Colonic mucosa (tissue), 4 donors: ENCODE results near the gene CAVIN1. TPM values are rescaled to one million over a fixed set of nuclear protein-coding genes. Genes with fewer than 3 reads are reported as not detected.
"Not testable (repeated sequence)": the region's sequence is repeated elsewhere in the genome, so short reads cannot be mapped to it uniquely, and the experiment has no call there.

Experiments used
- DNase-seq: peaks from one replicate; pipeline ENCODE4 v3.0.0-alpha.2; 2020
- H3K27ac ChIP-seq: fragments of 200-600 bp; one replicate; pipeline ENCODE4 v1.8.0; 2021
- H3K27me3 ChIP-seq: fragments of 200-600 bp; one replicate; pipeline ENCODE4 v1.8.0; 2021
- H3K36me3 ChIP-seq: fragments of 200-600 bp; one replicate; pipeline ENCODE4 v1.8.0; 2021
- H3K4me1 ChIP-seq: fragments of 200-600 bp; one replicate; pipeline ENCODE4 v1.8.0; 2021; ENCODE audit warnings: mild to moderate bottlenecking
- H3K4me3 ChIP-seq: fragments of 200-600 bp; one replicate; pipeline ENCODE4 v1.8.0; 2021
- H3K9ac ChIP-seq, 2 donors: one replicate each; pipeline ENCODE4 v1.7.0; 2013; ENCODE audit warnings: control low read depth in 2 of 2, low read depth in 2 of 2, low read length in 2 of 2
- H3K9me3 ChIP-seq: fragments of 200-600 bp; one replicate; pipeline ENCODE4 v1.8.0; 2021
- CTCF ChIP-seq: fragments of 200-600 bp; IDR thresholded peaks from one replicate; pipeline ENCODE4 v1.8.0; 2022; ENCODE audit warnings: antibody characterized with exemption, mild to moderate bottlenecking
- intact Hi-C: fragments of 100-400 bp; cut with DNase I; formaldehyde crosslinking; loops from one replicate; pipeline ENCODE4 v1.14.1; 2022
- total RNA-seq, 2 donors: library from RNA; stranded (reverse); fragmentation: NEBNext Ultra II Directional in 1 of 2; extraction: Animal tissue kit (Norgen Biotek cat#: 25700) in 1 of 2; gene quantifications; one replicate each; pipeline ENCODE4 v1.2.1, GENCODE V29; 2021
- donor health status: healthy.
- donor health status: DM: no; HTN: no; CAD: no.
- donor health status: DM: no; HTN: no; CAD: no.

The CAVIN1 gene
- total RNA-seq, 2 donors from 2014 or later: 25.2 to 74.6 TPM

- intact Hi-C loops: no loop called here
- Histone ChIP-seq H3K27me3 (no peaks in the 10 kb centered on the region), H3K27ac (no peak overlapping the region), H3K9ac (no peak overlapping the region), H3K36me3 (peaks cover 6% of the 10 kb centered on the region), H3K4me3 (no peak overlapping the region), H3K9me3 (no peaks in the 10 kb centered on the region), H3K4me1 (no peaks in the 10 kb centered on the region)
- DNase-seq: no peak
- no peak for TF ChIP-seq CTCF
Observed at GRCh38 chr17:42372142-42372541, 50.9 kb downstream of the CAVIN1 start.

DNA sequence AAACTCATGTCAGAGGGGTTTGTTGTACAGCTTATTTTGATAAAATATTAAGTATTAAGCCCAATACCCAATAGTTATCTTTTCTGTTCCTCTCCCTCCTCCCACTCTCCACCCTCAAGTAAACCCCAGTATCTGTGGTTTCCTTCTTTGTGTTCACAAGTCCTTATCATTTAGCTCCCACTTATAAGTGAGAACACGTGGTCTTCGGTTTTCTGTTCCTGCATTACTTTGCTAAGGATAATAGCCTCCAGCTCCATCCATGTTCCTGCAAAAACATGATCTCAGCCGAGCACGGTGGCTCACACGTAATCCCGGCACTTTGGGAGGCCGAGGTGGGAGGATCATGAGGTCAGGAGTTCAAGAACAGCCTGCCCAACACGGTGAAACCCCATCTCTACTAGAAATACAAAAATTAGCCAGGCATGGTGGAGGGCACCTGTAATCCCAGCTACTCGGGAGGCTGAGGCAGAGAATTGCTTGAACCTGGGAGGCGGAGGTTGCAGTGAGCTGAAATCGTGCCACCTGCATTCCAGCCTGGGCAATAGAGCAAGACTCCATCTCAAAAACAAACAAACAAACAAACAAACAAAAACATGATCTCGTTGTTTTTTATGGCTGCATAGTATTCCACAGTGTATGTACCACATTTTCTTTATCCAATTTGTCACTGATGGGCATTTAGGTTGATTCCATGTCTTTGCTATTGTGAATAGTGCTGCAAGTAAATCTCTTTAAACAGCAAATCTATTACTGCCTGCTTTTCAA lies 54.1 kb downstream of the CAVIN1 start:
- H3K9me3 ChIP-seq, H3K4me3 ChIP-seq, H3K36me3 ChIP-seq, intact Hi-C loops, H3K4me1 ChIP-seq, DNase-seq, H3K9ac ChIP-seq, H3K27me3 ChIP-seq, H3K27ac ChIP-seq: not testable (repeated sequence)

DNA sequence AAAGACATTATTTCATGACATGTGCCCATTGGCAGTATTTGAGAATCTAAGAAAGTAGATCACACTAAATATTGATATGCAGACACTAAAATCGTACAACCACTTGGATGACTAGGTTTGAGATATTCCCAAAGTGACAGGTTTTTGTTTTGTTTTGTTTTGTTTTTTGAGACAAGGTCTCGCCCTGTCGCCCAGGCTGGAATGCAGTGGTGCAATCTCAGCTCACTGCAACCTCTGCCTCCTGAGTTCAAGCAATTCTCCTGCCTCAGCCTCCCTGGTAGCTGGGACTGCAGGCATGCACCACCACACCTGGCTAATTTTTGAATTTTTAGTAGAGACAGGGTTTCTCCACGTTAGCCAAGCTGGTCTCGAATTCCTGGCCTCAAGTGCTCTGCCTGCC lies 54.7 kb downstream of the CAVIN1 start:
- H3K9ac ChIP-seq, H3K36me3 ChIP-seq, H3K4me3 ChIP-seq, DNase-seq, H3K9me3 ChIP-seq, H3K27me3 ChIP-seq, H3K27ac ChIP-seq, intact Hi-C loops, H3K4me1 ChIP-seq: not testable (repeated sequence)

DNA sequence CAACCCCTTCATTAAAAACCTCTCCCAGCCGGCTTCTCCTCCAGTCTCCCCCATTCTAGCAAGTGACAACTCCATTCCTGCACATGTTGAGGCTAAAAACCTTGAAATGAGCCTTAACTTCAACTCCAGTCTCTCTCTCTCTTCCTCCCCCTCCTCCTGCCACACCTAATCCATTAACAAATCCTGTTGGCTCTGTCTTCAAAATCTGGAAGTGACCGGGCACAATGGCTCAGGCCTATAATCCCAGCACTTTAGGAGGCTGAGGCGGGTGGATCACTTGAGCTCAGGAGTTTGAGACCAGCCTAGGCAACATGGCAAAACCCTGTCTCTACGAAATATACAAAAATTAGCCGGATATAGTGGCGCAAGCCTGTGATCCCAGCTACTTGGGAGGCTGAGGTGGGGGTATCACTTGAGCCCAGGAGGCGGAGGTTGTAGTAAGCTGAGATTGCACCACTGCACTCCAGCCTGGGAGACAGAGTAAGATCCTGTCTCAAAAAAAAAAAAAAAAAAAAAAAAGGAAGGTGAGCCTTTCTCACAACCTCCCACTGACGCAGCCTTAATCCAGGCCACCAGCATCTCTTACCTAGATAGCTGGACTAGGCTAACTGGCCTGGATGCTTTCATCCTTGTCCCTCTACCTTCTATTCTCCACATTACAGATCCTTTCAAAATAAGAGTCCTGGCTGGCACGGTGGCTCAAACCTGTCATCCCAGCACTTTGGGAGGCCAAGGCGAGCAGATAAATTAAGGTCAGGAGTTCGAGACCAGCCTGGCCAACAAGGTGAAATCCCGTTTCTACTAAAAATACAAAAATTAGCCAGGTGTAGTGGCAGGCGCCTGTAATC lies 56.7 kb downstream of the CAVIN1 start:
- DNase-seq, H3K27ac ChIP-seq, H3K4me3 ChIP-seq, intact Hi-C loops, H3K27me3 ChIP-seq, H3K36me3 ChIP-seq, H3K9me3 ChIP-seq, H3K9ac ChIP-seq: not testable (repeated sequence)
- peaks cover 18% of the 10 kb centered on the region for H3K4me1 ChIP-seq

DNA sequence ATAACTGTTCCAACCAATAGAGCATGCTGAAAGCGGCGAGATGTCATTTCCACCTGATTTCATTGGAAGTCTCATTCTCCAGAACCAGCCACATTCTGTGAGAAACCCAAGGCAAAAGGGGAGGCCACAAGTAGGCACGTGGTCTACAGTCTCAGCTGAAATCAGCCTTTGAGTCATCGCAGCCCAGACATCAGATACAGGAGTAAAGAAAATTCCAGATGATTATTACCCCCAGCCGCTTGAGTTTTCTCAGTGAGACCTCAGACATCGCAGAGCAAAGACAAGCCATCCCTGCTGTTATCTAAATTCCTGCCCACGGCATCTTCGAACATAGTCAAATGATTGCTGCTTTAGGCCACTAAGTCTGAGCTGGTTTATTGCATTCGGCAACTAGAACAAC lies 57.9 kb downstream of the CAVIN1 start:
- Histone ChIP-seq H3K27ac (no peak overlapping the region), H3K4me3 (no peak overlapping the region), H3K27me3 (no peaks in the 10 kb centered on the region), H3K9ac (no peak overlapping the region), H3K9me3 (no peaks in the 10 kb centered on the region), H3K4me1 (peaks cover 18% of the 10 kb centered on the region), H3K36me3 (no peaks in the 10 kb centered on the region)
- no peak for DNase-seq
- intact Hi-C loops: no loop called here
- TF ChIP-seq CTCF: no peak

GRCh38 chr17:42363767-42364585 lies 59.1 kb downstream of the CAVIN1 start:
- Histone ChIP-seq H3K9me3 (no peaks in the 10 kb centered on the region), H3K27me3 (no peaks in the 10 kb centered on the region), H3K36me3 (no peaks in the 10 kb centered on the region), H3K4me3 (no peak overlapping the region), H3K27ac (no peak overlapping the region), H3K9ac (no peak overlapping the region), H3K4me1 (peaks cover 18% of the 10 kb centered on the region)
- no peak for DNase-seq
- intact Hi-C loops: no loop called here
- no peak for TF ChIP-seq CTCF
